HEK293 (cell line): ENCODE data around the gene CTSA.

Experiments
- CTCF ChIA-PET: fragments of 350-600 bp; formaldehyde crosslinking; extraction: SDS; loops from one replicate; lab custom pipeline; 2021; ENCODE audit warnings: antibody characterized with exemption; lab: Yijun Ruan, JAX
- POLR2A ChIA-PET: fragments of 300-600 bp; formaldehyde crosslinking; extraction: SDS; loops from one replicate; lab custom pipeline; 2020; ENCODE audit warnings: antibody characterized with exemption, inconsistent platforms; lab: Yijun Ruan, JAX
- H3K27ac ChIP-seq: fragments of 200-500 bp; sonication (Bioruptor generic); 2 replicates; pipeline ENCODE4 v1.5.1; 2014; ENCODE audit warnings: low read depth, low read length, control low read depth, inconsistent platforms; ENCODE audit errors: extremely low read depth
- H3K36me3 ChIP-seq, 2 experiments: fragments of 200-500 bp in 1 of 2; sonication (Bioruptor generic) in 1 of 2; 1 replicate in 1 of 2; 2 replicates in 1 of 2; pipeline ENCODE4 v1.5.1; 2014 to 2017; ENCODE audit warnings: inconsistent platforms in 2 of 2, low read length in 2 of 2; ENCODE audit not compliant: control insufficient read depth in 2 of 2, insufficient read depth in 1 of 2
- H3K4me1 ChIP-seq: fragments of 200-500 bp; sonication (Bioruptor generic); 2 replicates; pipeline ENCODE4 v1.5.1; 2014; ENCODE audit warnings: mild to moderate bottlenecking, low read length, inconsistent platforms; ENCODE audit not compliant: control insufficient read depth, insufficient read depth
- H3K4me3 ChIP-seq: 2 replicates; pipeline ENCODE4 v1.5.1; 2011; ENCODE audit warnings: low read depth, mild to moderate bottlenecking, control low read depth, low read length, moderate library complexity
- H3K9me3 ChIP-seq: fragments of 200-500 bp; sonication (Bioruptor generic); 2 replicates; pipeline ENCODE4 v1.5.1; 2014; ENCODE audit warnings: low read depth, low read length, inconsistent platforms; ENCODE audit not compliant: control insufficient read depth, insufficient read depth
- TRIM28 ChIP-seq: IDR thresholded peaks from 2 replicates; pipeline ENCODE4 v1.6.1; 2011; ENCODE audit warnings: low read length, control low read depth, borderline replicate concordance
- ZFP37 ChIP-seq: fragments of 450-650 bp; formaldehyde crosslinking; IDR thresholded peaks from 2 replicates; pipeline ENCODE4 v1.5.1; 2016; ENCODE audit warnings: missing biosample characterization, missing genetic modification characterization
- ZIC2 ChIP-seq: fragments of 450-650 bp; formaldehyde crosslinking; IDR thresholded peaks from 2 replicates; pipeline ENCODE4 v1.5.1; 2016; ENCODE audit warnings: missing biosample characterization, missing genetic modification characterization
- ZNF121 ChIP-seq: fragments of 450-650 bp; formaldehyde crosslinking; IDR thresholded peaks from 2 replicates; pipeline ENCODE4 v1.5.1; 2016; ENCODE audit warnings: missing biosample characterization, missing genetic modification characterization
- ZNF146 ChIP-seq: fragments of 450-650 bp; formaldehyde crosslinking; IDR thresholded peaks from 2 replicates; pipeline ENCODE4 v1.5.1; 2016; ENCODE audit warnings: missing biosample characterization, missing genetic modification characterization
- ZNF157 ChIP-seq: fragments of 450-650 bp; formaldehyde crosslinking; IDR thresholded peaks from 2 replicates; pipeline ENCODE4 v1.5.1; 2016; ENCODE audit warnings: missing biosample characterization, missing genetic modification characterization
- ZNF214 ChIP-seq: fragments of 450-650 bp; formaldehyde crosslinking; IDR thresholded peaks from 2 replicates; pipeline ENCODE4 v1.5.1; 2017; ENCODE audit warnings: missing biosample characterization, mild to moderate bottlenecking, missing genetic modification characterization, borderline replicate concordance
- ZNF248 ChIP-seq: fragments of 450-650 bp; formaldehyde crosslinking; IDR thresholded peaks from 2 replicates; pipeline ENCODE4 v1.5.1; 2017; ENCODE audit warnings: missing biosample characterization, missing genetic modification characterization
- ZNF423 ChIP-seq: fragments of 450-650 bp; formaldehyde crosslinking; IDR thresholded peaks from 2 replicates; pipeline ENCODE4 v1.5.1; 2016; ENCODE audit warnings: missing biosample characterization, missing genetic modification characterization
- ZNF426 ChIP-seq: fragments of 450-650 bp; formaldehyde crosslinking; IDR thresholded peaks from 2 replicates; pipeline ENCODE4 v1.5.1; 2017; ENCODE audit warnings: missing biosample characterization, missing genetic modification characterization, mild to moderate bottlenecking, inconsistent platforms, moderate library complexity
- ZNF433 ChIP-seq: fragments of 450-650 bp; formaldehyde crosslinking; IDR thresholded peaks from 2 replicates; pipeline ENCODE4 v1.5.1; 2016; ENCODE audit warnings: missing biosample characterization, missing genetic modification characterization, low read depth
- ZNF48 ChIP-seq: fragments of 450-650 bp; formaldehyde crosslinking; IDR thresholded peaks from 2 replicates; pipeline ENCODE4 v1.5.1; 2016; ENCODE audit warnings: missing biosample characterization, missing genetic modification characterization
- ZNF549 ChIP-seq: fragments of 450-650 bp; IDR thresholded peaks from 2 replicates; pipeline ENCODE4 v1.5.1; 2018; ENCODE audit warnings: missing biosample characterization, missing genetic modification characterization, mild to moderate bottlenecking, inconsistent platforms, moderate library complexity
- ZNF561 ChIP-seq: fragments of 450-650 bp; IDR thresholded peaks from 2 replicates; pipeline ENCODE4 v1.5.1; 2018; ENCODE audit warnings: missing biosample characterization, missing genetic modification characterization, borderline replicate concordance
- ZNF664 ChIP-seq: fragments of 450-650 bp; formaldehyde crosslinking; IDR thresholded peaks from 2 replicates; pipeline ENCODE4 v1.5.1; 2016; ENCODE audit warnings: missing biosample characterization, missing genetic modification characterization
- ZNF670 ChIP-seq: fragments of 450-650 bp; formaldehyde crosslinking; IDR thresholded peaks from 2 replicates; pipeline ENCODE4 v1.5.1; 2016; ENCODE audit warnings: missing biosample characterization, missing genetic modification characterization, low read depth
- ZNF830 ChIP-seq: fragments of 450-650 bp; IDR thresholded peaks from 2 replicates; pipeline ENCODE4 v1.5.0; 2018; ENCODE audit warnings: missing biosample characterization, missing genetic modification characterization, low read depth, mild to moderate bottlenecking, moderate library complexity
- ZSCAN30 ChIP-seq: fragments of 450-650 bp; IDR thresholded peaks from 2 replicates; pipeline ENCODE4 v1.5.1; 2018; ENCODE audit warnings: missing biosample characterization, mild to moderate bottlenecking, missing genetic modification characterization, moderate library complexity
- TF ChIP-seq, protein P1 (sequence below): fragments of 450-650 bp; IDR thresholded peaks from 2 replicates; pipeline ENCODE4 v1.5.1; 2018; ENCODE audit warnings: missing biosample characterization, missing genetic modification characterization
- TF ChIP-seq, protein P2 (sequence below): fragments of 450-650 bp; formaldehyde crosslinking; IDR thresholded peaks from 2 replicates; pipeline ENCODE4 v1.5.1; 2016; ENCODE audit warnings: missing biosample characterization, missing genetic modification characterization, borderline replicate concordance
- TF ChIP-seq, protein P3 (sequence below): fragments of 450-650 bp; formaldehyde crosslinking; IDR thresholded peaks from 2 replicates; pipeline ENCODE4 v1.5.1; 2017; ENCODE audit warnings: missing biosample characterization, missing genetic modification characterization

Gene CTSA

DNA sequence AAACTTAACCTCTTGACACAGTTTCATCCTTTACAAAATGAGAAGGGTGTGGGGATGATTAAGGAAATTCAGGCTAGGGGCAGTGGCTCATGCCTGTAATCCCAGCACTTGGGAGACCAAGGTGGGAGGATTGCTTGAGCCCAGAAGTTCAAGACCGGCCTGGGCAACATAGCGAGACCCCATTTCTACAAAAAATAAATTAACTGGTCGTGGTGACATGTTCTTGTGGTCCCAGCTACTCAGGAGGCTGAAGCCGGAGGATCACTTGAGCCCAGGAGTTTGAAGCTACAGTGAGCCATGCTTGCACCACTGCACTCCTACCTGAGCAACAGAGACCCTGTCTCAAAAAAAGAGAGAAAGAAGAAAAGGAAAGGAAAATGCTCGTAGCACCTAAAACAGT, 24.7 kb upstream of the CTSA start (continued):
- no peak for TF ChIP-seq ZNF48
- TF ChIP-seq, all 188 proteins: peak for 0

DNA sequence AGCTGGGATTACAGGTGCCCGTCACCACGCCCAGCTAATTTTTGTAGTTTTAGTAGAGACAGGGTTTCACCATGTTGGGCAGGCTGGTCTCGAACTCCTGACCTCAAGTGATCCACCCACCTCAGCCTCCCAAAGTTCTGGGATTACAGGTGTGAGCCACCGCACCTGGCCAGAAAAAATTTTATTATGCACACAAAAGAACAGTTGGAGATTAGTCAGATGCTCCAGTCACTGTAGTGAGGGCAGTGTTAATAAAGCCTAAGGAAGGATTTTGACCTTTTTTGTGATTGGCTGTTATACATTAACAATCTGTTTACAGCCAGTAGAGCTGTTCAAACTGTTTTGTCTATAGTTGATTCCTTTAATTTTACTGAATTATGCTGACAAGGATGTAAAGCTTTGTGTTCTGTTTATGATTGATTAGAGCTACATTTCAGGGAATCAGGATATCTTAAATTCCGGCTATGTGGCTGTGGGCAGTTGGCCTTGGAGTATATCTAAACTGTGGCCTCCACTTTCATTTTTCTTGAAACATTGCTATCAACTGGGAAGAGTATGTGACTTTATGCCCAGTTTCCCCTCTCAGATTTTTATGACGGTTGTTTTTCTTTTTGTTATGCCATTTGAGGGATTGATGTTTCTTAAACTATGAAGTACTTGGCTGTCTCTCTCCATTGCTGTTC, 23.9 kb upstream of the CTSA start:
- no peaks in the 10 kb centered on the region for H3K4me1 ChIP-seq
- H3K9me3 ChIP-seq = no peaks in the 10 kb centered on the region
- no peak overlapping the region for H3K27ac ChIP-seq
- ChIA-PET POLR2A (no interaction called here), CTCF (interaction anchor here (0.6 to 0.7 kb wide), 2 partner anchors 18 to 92 kb away, joined by 3 to 4 read pairs; no protein-coding TSS in a partner anchor)
- peaks cover 0 to under 1% of the 10 kb centered on the region in 2 experiments; a peak in 2 of 3 replicates for H3K36me3 ChIP-seq
- TF ChIP-seq ZNF670 (tag by site-specific recombination) (no peak), ZFP37 (no peak), ZNF549 (tag by site-specific recombination) (no peak), ZIC2 (no peak), ZNF561 (no peak), TRIM28 (no peak), ZNF157 (no peak), ZSCAN30 (tag by site-specific recombination) (no peak), ZNF426 (tag by site-specific recombination) (no peak), ZNF248 (tag by site-specific recombination) (no peak), ZNF146 (tag by site-specific recombination) (no peak), ZNF214 (no peak), ZNF664 (tag by site-specific recombination) (no peak), ZNF423 (tag by site-specific recombination) (no peak), ZNF121 (tag by site-specific recombination) (no peak), ZNF433 (tag by site-specific recombination) (no peak), ZNF830 (tag by site-specific recombination) (no peak)
- TF ChIP-seq, protein P1, sequence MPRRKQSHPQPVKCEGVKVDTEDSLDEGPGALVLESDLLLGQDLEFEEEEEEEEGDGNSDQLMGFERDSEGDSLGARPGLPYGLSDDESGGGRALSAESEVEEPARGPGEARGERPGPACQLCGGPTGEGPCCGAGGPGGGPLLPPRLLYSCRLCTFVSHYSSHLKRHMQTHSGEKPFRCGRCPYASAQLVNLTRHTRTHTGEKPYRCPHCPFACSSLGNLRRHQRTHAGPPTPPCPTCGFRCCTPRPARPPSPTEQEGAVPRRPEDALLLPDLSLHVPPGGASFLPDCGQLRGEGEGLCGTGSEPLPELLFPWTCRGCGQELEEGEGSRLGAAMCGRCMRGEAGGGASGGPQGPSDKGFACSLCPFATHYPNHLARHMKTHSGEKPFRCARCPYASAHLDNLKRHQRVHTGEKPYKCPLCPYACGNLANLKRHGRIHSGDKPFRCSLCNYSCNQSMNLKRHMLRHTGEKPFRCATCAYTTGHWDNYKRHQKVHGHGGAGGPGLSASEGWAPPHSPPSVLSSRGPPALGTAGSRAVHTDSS (tag by site-specific recombination) = no peak
- TF ChIP-seq, protein P2, sequence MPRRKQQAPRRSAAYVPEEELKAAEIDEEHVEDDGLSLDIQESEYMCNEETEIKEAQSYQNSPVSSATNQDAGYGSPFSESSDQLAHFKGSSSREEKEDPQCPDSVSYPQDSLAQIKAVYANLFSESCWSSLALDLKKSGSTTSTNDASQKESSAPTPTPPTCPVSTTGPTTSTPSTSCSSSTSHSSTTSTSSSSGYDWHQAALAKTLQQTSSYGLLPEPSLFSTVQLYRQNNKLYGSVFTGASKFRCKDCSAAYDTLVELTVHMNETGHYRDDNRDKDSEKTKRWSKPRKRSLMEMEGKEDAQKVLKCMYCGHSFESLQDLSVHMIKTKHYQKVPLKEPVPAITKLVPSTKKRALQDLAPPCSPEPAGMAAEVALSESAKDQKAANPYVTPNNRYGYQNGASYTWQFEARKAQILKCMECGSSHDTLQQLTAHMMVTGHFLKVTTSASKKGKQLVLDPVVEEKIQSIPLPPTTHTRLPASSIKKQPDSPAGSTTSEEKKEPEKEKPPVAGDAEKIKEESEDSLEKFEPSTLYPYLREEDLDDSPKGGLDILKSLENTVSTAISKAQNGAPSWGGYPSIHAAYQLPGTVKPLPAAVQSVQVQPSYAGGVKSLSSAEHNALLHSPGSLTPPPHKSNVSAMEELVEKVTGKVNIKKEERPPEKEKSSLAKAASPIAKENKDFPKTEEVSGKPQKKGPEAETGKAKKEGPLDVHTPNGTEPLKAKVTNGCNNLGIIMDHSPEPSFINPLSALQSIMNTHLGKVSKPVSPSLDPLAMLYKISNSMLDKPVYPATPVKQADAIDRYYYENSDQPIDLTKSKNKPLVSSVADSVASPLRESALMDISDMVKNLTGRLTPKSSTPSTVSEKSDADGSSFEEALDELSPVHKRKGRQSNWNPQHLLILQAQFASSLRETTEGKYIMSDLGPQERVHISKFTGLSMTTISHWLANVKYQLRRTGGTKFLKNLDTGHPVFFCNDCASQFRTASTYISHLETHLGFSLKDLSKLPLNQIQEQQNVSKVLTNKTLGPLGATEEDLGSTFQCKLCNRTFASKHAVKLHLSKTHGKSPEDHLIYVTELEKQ (tag by site-specific recombination) = no peak
- TF ChIP-seq, protein P3, sequence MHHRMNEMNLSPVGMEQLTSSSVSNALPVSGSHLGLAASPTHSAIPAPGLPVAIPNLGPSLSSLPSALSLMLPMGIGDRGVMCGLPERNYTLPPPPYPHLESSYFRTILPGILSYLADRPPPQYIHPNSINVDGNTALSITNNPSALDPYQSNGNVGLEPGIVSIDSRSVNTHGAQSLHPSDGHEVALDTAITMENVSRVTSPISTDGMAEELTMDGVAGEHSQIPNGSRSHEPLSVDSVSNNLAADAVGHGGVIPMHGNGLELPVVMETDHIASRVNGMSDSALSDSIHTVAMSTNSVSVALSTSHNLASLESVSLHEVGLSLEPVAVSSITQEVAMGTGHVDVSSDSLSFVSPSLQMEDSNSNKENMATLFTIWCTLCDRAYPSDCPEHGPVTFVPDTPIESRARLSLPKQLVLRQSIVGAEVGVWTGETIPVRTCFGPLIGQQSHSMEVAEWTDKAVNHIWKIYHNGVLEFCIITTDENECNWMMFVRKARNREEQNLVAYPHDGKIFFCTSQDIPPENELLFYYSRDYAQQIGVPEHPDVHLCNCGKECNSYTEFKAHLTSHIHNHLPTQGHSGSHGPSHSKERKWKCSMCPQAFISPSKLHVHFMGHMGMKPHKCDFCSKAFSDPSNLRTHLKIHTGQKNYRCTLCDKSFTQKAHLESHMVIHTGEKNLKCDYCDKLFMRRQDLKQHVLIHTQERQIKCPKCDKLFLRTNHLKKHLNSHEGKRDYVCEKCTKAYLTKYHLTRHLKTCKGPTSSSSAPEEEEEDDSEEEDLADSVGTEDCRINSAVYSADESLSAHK (tag by site-specific recombination) = no peak
- no peak overlapping the region for H3K4me3 ChIP-seq
